Measurements from ENCODE around the gene PCID2. TPM values are rescaled to one million over a fixed set of nuclear protein-coding genes. Genes with fewer than 3 reads are reported as not detected.
A peak's percentile ranks its signal among the peaks of the same experiment; 100 is the strongest.

The PCID2 gene
- total RNA-seq, 1 experiment from 2014 or later: 63.4 TPM

DNA sequence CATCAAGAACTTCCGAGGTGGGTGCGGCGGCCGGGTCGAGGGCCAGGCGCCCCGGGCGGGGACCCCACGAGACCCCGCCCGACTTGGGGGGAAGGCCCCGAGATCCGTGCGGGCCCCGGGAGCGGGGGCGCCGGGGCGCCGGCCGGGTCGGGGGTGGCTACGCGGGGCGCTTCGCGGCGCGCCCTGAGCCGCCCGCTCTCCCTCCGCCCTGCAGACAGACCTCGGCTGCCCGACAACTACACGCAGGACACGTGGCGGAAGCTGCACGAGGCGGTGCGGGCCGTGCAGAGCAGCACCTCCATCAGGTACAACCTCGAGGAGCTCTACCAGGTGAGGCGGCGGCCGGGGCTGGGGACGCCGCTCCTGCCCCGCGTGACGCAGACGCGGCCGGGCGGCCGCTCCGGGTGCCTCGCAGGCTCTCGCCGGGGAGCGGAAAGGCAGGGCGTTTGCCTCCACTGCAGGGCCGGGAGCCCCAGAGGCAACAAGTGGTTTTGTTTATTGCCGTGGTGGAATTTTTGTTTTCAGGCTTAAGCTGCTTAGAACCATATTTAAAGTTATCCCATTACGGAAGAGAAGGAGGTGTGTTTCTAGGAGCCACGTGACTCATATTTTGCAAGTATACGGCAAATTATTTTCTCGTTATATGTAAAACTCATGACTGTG is 1.4 kb upstream of the PCID2 start:
- peaks cover 38% of the 10 kb centered on the region for H3K36me3 Mint-ChIP-seq (ENCODE audit: insufficient read depth, unreplicated experiment)
- BruUV-seq (replicated peaks): no TSS peak
- H3K4me3 Mint-ChIP-seq (ENCODE audit: unreplicated experiment): peak overlapping the region; percentile 74
- H3K27me3 Mint-ChIP-seq (ENCODE audit: insufficient read depth, unreplicated experiment): no peaks in the 10 kb centered on the region
- ChIA-PET POLR2A (interaction anchor here (0.8 to 4.7 kb wide), 16 partner anchors 8 to 499 kb away, joined by 3 to 41 read pairs (median 4); partner anchors contain the start of genes DCUN1D2 and LAMP1), CTCF (interaction anchor here (0.6 kb wide), 1 partner anchor 135 kb away, joined by 3 read pairs; no protein-coding TSS in a partner anchor)
- DNase-seq (ENCODE audit: unreplicated experiment): peak; percentile 48
- TF ChIP-seq, protein P1, sequence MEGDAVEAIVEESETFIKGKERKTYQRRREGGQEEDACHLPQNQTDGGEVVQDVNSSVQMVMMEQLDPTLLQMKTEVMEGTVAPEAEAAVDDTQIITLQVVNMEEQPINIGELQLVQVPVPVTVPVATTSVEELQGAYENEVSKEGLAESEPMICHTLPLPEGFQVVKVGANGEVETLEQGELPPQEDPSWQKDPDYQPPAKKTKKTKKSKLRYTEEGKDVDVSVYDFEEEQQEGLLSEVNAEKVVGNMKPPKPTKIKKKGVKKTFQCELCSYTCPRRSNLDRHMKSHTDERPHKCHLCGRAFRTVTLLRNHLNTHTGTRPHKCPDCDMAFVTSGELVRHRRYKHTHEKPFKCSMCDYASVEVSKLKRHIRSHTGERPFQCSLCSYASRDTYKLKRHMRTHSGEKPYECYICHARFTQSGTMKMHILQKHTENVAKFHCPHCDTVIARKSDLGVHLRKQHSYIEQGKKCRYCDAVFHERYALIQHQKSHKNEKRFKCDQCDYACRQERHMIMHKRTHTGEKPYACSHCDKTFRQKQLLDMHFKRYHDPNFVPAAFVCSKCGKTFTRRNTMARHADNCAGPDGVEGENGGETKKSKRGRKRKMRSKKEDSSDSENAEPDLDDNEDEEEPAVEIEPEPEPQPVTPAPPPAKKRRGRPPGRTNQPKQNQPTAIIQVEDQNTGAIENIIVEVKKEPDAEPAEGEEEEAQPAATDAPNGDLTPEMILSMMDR (IDR thresholded peaks at IDR 0.05; ENCODE audit: unreplicated experiment): no peak
- H3K9me3 Mint-ChIP-seq (ENCODE audit: unreplicated experiment): no peaks in the 10 kb centered on the region
- intact Hi-C loops (cut with micrococcal nuclease): loop anchor here (2.0 to 5.0 kb wide), 3 partner anchors 17 to 239 kb away; partner anchors contain the start of gene LAMP1
- peak overlapping the region; percentile 19 for H3K27ac Mint-ChIP-seq (ENCODE audit: low read depth, unreplicated experiment)
- H3K4me1 Mint-ChIP-seq (ENCODE audit: insufficient read depth, unreplicated experiment): peaks cover 42% of the 10 kb centered on the region

- Mint-ChIP-seq H3K9me3 (ENCODE audit: unreplicated experiment) (no peaks in the 10 kb centered on the region), H3K4me1 (ENCODE audit: insufficient read depth, unreplicated experiment) (peaks cover 44% of the 10 kb centered on the region), H3K36me3 (ENCODE audit: insufficient read depth, unreplicated experiment) (peaks cover 38% of the 10 kb centered on the region), H3K4me3 (ENCODE audit: unreplicated experiment) (peak within 1 kb of the TSS; percentile 92), H3K27ac (ENCODE audit: low read depth, unreplicated experiment) (peak within 1 kb of the TSS; percentile 82), H3K27me3 (ENCODE audit: insufficient read depth, unreplicated experiment) (no peaks in the 10 kb centered on the region)
- ChIA-PET POLR2A (interaction anchor here (0.8 to 4.7 kb wide), 19 partner anchors 9 to 1072 kb away, joined by 3 to 41 read pairs (median 4); partner anchors contain the start of genes DCUN1D2, LAMP1 and UPF3A), CTCF (interaction anchor here (0.6 kb wide), 1 partner anchor 12 kb away, joined by 3 read pairs; no protein-coding TSS in a partner anchor)
- peak; percentile 72 for DNase-seq (ENCODE audit: unreplicated experiment)
- TF ChIP-seq, protein P1 (IDR thresholded peaks at IDR 0.05; ENCODE audit: unreplicated experiment): no peak
- intact Hi-C loops (cut with micrococcal nuclease): loop anchor here (2.0 to 5.0 kb wide), 3 partner anchors 17 to 239 kb away; partner anchors contain the start of gene LAMP1
- no TSS peak for BruUV-seq (replicated peaks)
Measured at GRCh38 chr13:113209336-113209758, 878 bp upstream of the PCID2 start, which contains the start of gene CUL4A. Gene CUL4A (plus strand): TSS chr13:113209613. CDS start chr13:113209628, 15 bp downstream.

GRCh38 chr13:113207890-113208420 is 514 bp downstream of the PCID2 start:
- TF ChIP-seq, protein P1 (IDR thresholded peaks at IDR 0.05; ENCODE audit: unreplicated experiment): no peak
- no TSS peak for BruUV-seq (replicated peaks)
- Mint-ChIP-seq H3K36me3 (ENCODE audit: insufficient read depth, unreplicated experiment) (peaks cover 32% of the 10 kb centered on the region), H3K4me3 (ENCODE audit: unreplicated experiment) (peak overlapping the region; percentile 92), H3K27me3 (ENCODE audit: insufficient read depth, unreplicated experiment) (no peaks in the 10 kb centered on the region), H3K27ac (ENCODE audit: low read depth, unreplicated experiment) (peak overlapping the region; percentile 82), H3K9me3 (ENCODE audit: unreplicated experiment) (no peaks in the 10 kb centered on the region), H3K4me1 (ENCODE audit: insufficient read depth, unreplicated experiment) (peaks cover 44% of the 10 kb centered on the region)
- CTCF ChIA-PET: interaction anchor here (0.6 kb wide), 1 partner anchor 373 kb away, joined by 3 read pairs; no protein-coding TSS in a partner anchor
- peak; percentile 38 for DNase-seq (ENCODE audit: unreplicated experiment)
- intact Hi-C loops (cut with micrococcal nuclease): loop anchor here (2.0 to 5.0 kb wide), 3 partner anchors 15 to 241 kb away; partner anchors contain the start of gene LAMP1
- POLR2A ChIA-PET: interaction anchor here (0.7 to 4.7 kb wide), 9 partner anchors 8 to 179 kb away, joined by 3 to 41 read pairs (median 4); partner anchors contain the start of gene LAMP1

- CTCF ChIA-PET: interaction anchor here (1.2 kb wide), 2 partner anchors 22 to 172 kb away, joined by 3 to 4 read pairs; no protein-coding TSS in a partner anchor
- POLR2A ChIA-PET: interaction anchor here (0.6 to 4.7 kb wide), 9 partner anchors 9 to 282 kb away, joined by 3 to 41 read pairs (median 4); partner anchors contain the start of gene LAMP1
Measured at GRCh38 chr13:113207460-113207859, 1.0 kb downstream of the PCID2 start.

More at GRCh38 chr13:113207460-113207859, 1.0 kb downstream of the PCID2 start:
- Mint-ChIP-seq H3K36me3 (ENCODE audit: insufficient read depth, unreplicated experiment) (peaks cover 27% of the 10 kb centered on the region), H3K4me3 (ENCODE audit: unreplicated experiment) (peak overlapping the region; percentile 92), H3K4me1 (ENCODE audit: insufficient read depth, unreplicated experiment) (peaks cover 49% of the 10 kb centered on the region), H3K27me3 (ENCODE audit: insufficient read depth, unreplicated experiment) (no peaks in the 10 kb centered on the region), H3K27ac (ENCODE audit: low read depth, unreplicated experiment) (peak overlapping the region; percentile 82), H3K9me3 (ENCODE audit: unreplicated experiment) (no peaks in the 10 kb centered on the region)
- TF ChIP-seq, protein P1 (IDR thresholded peaks at IDR 0.05; ENCODE audit: unreplicated experiment): no peak
- intact Hi-C loops (cut with micrococcal nuclease): loop anchor here (5.0 kb wide), 1 partner anchor 90 kb away; the partner anchor contains the start of gene LAMP1
- no peak for DNase-seq (ENCODE audit: unreplicated experiment)
- BruUV-seq (replicated peaks): no TSS peak

Data from MCF 10A (cell line).